IMR-90 (cell line): ENCODE measurements around the gene YTHDF2. TPM values are rescaled to one million over a fixed set of nuclear protein-coding genes. Genes with fewer than 3 reads are reported as not detected.

Source experiments
- ATAC-seq: fragments of 200-7000 bp; cut with Tn5 transposase; 2 replicates; pipeline ENCODE4 v1.9.1; 2020; ENCODE audit warnings: low read depth, mild to moderate bottlenecking, moderate library complexity
- BruUV-seq: library from RNA; stranded (reverse); fragments of 400-500 nt; replicated peaks from 2 replicates; lab custom pipeline; 2021; lab: Mats Ljungman, UMichigan
- CTCF ChIA-PET: fragments of 300-600 bp; formaldehyde crosslinking; extraction: SDS; loops from one replicate; lab custom pipeline; 2021; ENCODE audit warnings: antibody characterized with exemption; lab: Yijun Ruan, JAX
- POLR2A ChIA-PET: fragments of 300-600 bp; sonication (Branson Sonifier 250); formaldehyde crosslinking; loops from one replicate; lab custom pipeline; 2022; ENCODE audit warnings: antibody characterized with exemption; ENCODE audit not compliant: unreplicated experiment; lab: Charles Lee
- DNase-seq: peaks from one replicate; pipeline ENCODE4 v3.0.0; 2013
- H2AFZ ChIP-seq: replicated peaks from 2 replicates; pipeline ENCODE3; 2013; ENCODE audit warnings: low read length, mild to moderate bottlenecking; ENCODE audit not compliant: poor library complexity
- H2AK5ac ChIP-seq: 2 replicates; pipeline ENCODE4 v1.6.1; 2013; ENCODE audit warnings: low read depth, low read length, inconsistent platforms
- H2AK9ac ChIP-seq: replicated peaks from 2 replicates; pipeline ENCODE3; 2013; ENCODE audit warnings: mild to moderate bottlenecking, low read depth, low read length, moderate library complexity; ENCODE audit not compliant: poor library complexity
- H2BK120ac ChIP-seq: 2 replicates; pipeline ENCODE4 v1.6.1; 2013; ENCODE audit warnings: low read depth, low read length, inconsistent platforms
- H2BK15ac ChIP-seq: 3 replicates; pipeline ENCODE4 v1.6.1; 2013; ENCODE audit warnings: low read depth, low read length, inconsistent platforms
- H2BK20ac ChIP-seq: 2 replicates; pipeline ENCODE4 v1.6.1; 2013; ENCODE audit warnings: low read depth, mild to moderate bottlenecking, inconsistent platforms, low read length, moderate library complexity
- H2BK5ac ChIP-seq: 2 replicates; pipeline ENCODE4 v1.6.1; 2013; ENCODE audit warnings: mild to moderate bottlenecking, low read depth, low read length, inconsistent platforms; ENCODE audit not compliant: poor library complexity, severe bottlenecking
- H3K14ac ChIP-seq: replicated peaks from 2 replicates; pipeline ENCODE4 v1.6.1; 2013; ENCODE audit warnings: low read depth, low read length, inconsistent platforms
- H3K18ac ChIP-seq: 2 replicates; pipeline ENCODE4 v1.6.1; 2013; ENCODE audit warnings: low read depth, low read length, control low read depth
- H3K23ac ChIP-seq: 2 replicates; pipeline ENCODE4 v1.6.1; 2013; ENCODE audit warnings: low read depth, low read length, inconsistent platforms
- H3K27ac ChIP-seq: 2 replicates; pipeline ENCODE4 v1.5.1; 2013; ENCODE audit warnings: mild to moderate bottlenecking, control low read depth, low read length; ENCODE audit not compliant: insufficient read depth
- H3K27me3 ChIP-seq: 2 replicates; pipeline ENCODE4 v1.6.1; 2013; ENCODE audit warnings: low read length; ENCODE audit not compliant: control insufficient read depth, insufficient read depth
- H3K36me3 ChIP-seq: 2 replicates; pipeline ENCODE4 v1.6.1; 2013; ENCODE audit warnings: low read length, mixed read lengths; ENCODE audit not compliant: control insufficient read depth, insufficient read depth
- H3K4ac ChIP-seq: 2 replicates; pipeline ENCODE4 v1.6.1; 2013; ENCODE audit warnings: low read depth, low read length, inconsistent platforms
- H3K4me1 ChIP-seq: 2 replicates; pipeline ENCODE4 v1.6.1; 2013; ENCODE audit warnings: low read length, mixed read lengths; ENCODE audit not compliant: control insufficient read depth, insufficient read depth
- H3K4me2 ChIP-seq: 2 replicates; pipeline ENCODE4 v1.6.1; 2013; ENCODE audit warnings: low read depth, mild to moderate bottlenecking, control low read depth, low read length, moderate library complexity
- H3K4me3 ChIP-seq: 2 replicates; pipeline ENCODE4 v1.5.1; 2013; ENCODE audit warnings: low read depth, mild to moderate bottlenecking, control low read depth, low read length, moderate library complexity; ENCODE audit not compliant: insufficient read depth
- H3K56ac ChIP-seq: 2 replicates; pipeline ENCODE4 v1.6.1; 2013; ENCODE audit warnings: low read length, inconsistent platforms; ENCODE audit not compliant: insufficient read depth; ENCODE audit errors: extremely low read depth
- H3K79me1 ChIP-seq, 2 experiments: 2 replicates each; pipeline ENCODE4 v1.6.1; 2013; ENCODE audit warnings: low read length in 2 of 2, inconsistent platforms in 1 of 2, low read depth in 1 of 2
- H3K9ac ChIP-seq: 2 replicates; pipeline ENCODE4 v1.6.1; 2013; ENCODE audit warnings: low read depth, low read length, control low read depth
- H3K9me1 ChIP-seq: 2 replicates; pipeline ENCODE4 v1.6.1; 2013; ENCODE audit warnings: low read length, inconsistent platforms; ENCODE audit not compliant: insufficient read depth
- H3K9me3 ChIP-seq: 2 replicates; pipeline ENCODE4 v1.6.1; 2013; ENCODE audit warnings: low read length; ENCODE audit not compliant: control insufficient read depth, insufficient read depth
- H4K20me1 ChIP-seq: 2 replicates; pipeline ENCODE4 v1.6.1; 2013; ENCODE audit warnings: low read length, inconsistent platforms; ENCODE audit not compliant: insufficient read depth
- H4K5ac ChIP-seq: 2 replicates; pipeline ENCODE4 v1.6.1; 2013; ENCODE audit warnings: mild to moderate bottlenecking, low read depth, low read length, control low read depth
- H4K8ac ChIP-seq, 2 experiments: 2 replicates each; pipeline ENCODE4 v1.6.1; 2013; ENCODE audit warnings: low read depth in 2 of 2, low read length in 2 of 2, control low read depth in 1 of 2, inconsistent platforms in 1 of 2
- H4K91ac ChIP-seq: 2 replicates; pipeline ENCODE4 v1.6.1; 2013; ENCODE audit warnings: low read depth, low read length, inconsistent platforms; ENCODE audit not compliant: insufficient read depth
- BHLHE40 ChIP-seq: fragments of 150-350 bp; IDR thresholded peaks from 2 replicates; pipeline ENCODE4 v1.6.1; 2016; ENCODE audit warnings: mild to moderate bottlenecking, low read depth, low read length
- CEBPB ChIP-seq: IDR thresholded peaks from 2 replicates; pipeline ENCODE4 v1.6.1; 2012; ENCODE audit warnings: low read depth, low read length, improper control_type of control experiment
- CTCF ChIP-seq: conservative IDR thresholded peaks from 2 replicates; pipeline ENCODE4 v1.5.1; 2012; ENCODE audit warnings: mild to moderate bottlenecking, low read depth, low read length, improper control_type of control experiment
- FOS ChIP-seq: fragments of 150-350 bp; IDR thresholded peaks from 2 replicates; pipeline ENCODE4 v1.6.1; 2016; ENCODE audit warnings: low read depth, low read length
- MAZ ChIP-seq: IDR thresholded peaks from 2 replicates; pipeline ENCODE4 v1.6.1; 2012; ENCODE audit warnings: low read depth, mild to moderate bottlenecking, low read length, improper control_type of control experiment, moderate library complexity, borderline replicate concordance
- NFE2L2 ChIP-seq: fragments of 150-350 bp; IDR thresholded peaks from 2 replicates; pipeline ENCODE4 v1.6.1; 2016; ENCODE audit warnings: low read depth, mild to moderate bottlenecking, low read length
- POLR2A ChIP-seq: IDR thresholded peaks from 2 replicates; pipeline ENCODE4 v1.6.1; 2012; ENCODE audit warnings: mild to moderate bottlenecking, low read depth, low read length
- WGBS, 2 experiments: methylation state at CpG; one replicate each; pipeline versions ENCODE4 v1.1.5 to v1.1.7; 2013; ENCODE audit warnings: missing lambda C conversion rate in 2 of 2; ENCODE audit not compliant: insufficient read length in 1 of 2; ENCODE audit errors: extremely low coverage in 2 of 2; 5-methylcytosine and 5-hydroxymethylcytosine counted together
- dilution Hi-C: fragments of 300-500 bp; cut with HindIII; formaldehyde crosslinking; loops from one replicate; pipeline ENCODE4 v1.14.3; 2018; ENCODE audit warnings: low sequenced_read_pairs; ENCODE audit not compliant: unreplicated experiment
- in situ Hi-C: fragments of 300-500 bp; cut with MboI; formaldehyde crosslinking; loops from 3 replicates; pipeline ENCODE4 v1.14.3; 2019; ENCODE audit warnings: low sequenced_read_pairs, inconsistent platforms, mixed read lengths
- intact Hi-C: fragments of 100-400 bp; cut with micrococcal nuclease; formaldehyde crosslinking; loops from 2 replicates; pipeline ENCODE4 v1.10.0; 2022
- polyA plus RNA-seq, 3 experiments: library from polyadenylated mRNA; depleted of rRNA; stranded (reverse); fragments of >200 nt; gene quantifications; 2 replicates each; pipeline ENCODE4 v1.2.3, GENCODE V29; 2012; ENCODE audit warnings: low replicate concordance in 1 of 3
- total RNA-seq: library from RNA; depleted of rRNA; stranded (reverse); fragments of >200 nt; gene quantifications from 2 replicates; pipeline ENCODE4 v1.2.3, GENCODE V29; 2012
- TF ChIP-seq, protein P1 (sequence below): fragments of 150-350 bp; IDR thresholded peaks from 2 replicates; pipeline ENCODE4 v1.6.1; 2017; ENCODE audit warnings: mild to moderate bottlenecking, antibody characterized with exemption, low read length, low read depth

The YTHDF2 gene
- total and polyA plus RNA-seq, 2 of the 4 experiments (the other 2 are of a cell fraction) = 50.0 to 94.3 TPM

DNA sequence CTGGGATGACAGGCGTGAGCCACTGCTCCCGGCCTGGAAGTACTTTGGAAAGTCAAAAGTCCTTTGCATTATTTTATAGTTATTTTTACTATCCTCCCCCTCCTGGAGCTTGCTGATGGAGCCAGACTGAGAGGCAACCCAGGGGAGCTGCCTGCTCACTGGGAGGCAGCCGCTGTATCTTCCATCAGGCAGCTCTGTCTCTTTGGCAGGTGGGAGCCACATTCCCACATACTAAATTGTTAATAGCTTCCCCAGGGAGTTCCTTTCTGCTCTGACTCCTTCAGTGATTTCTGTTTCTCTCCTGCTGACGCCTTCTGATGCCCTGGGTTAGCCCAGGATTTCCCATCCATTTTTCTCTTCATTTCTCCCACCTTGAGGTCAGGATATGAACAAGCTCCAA lies 70.3 kb downstream of the YTHDF2 start:
- Histone ChIP-seq H3K4ac (no peak overlapping the region), H2BK120ac (no peak overlapping the region), H2BK20ac (no peak overlapping the region), H3K9me3 (peaks cover 2% of the 10 kb centered on the region; the same call in 1 of the 2 replicates), H3K14ac (no peak overlapping the region), H3K9me1 (no peaks in the 10 kb centered on the region), H3K79me1 (no peaks in the 10 kb centered on the region), H3K18ac (no peak overlapping the region), H3K23ac (no peak overlapping the region), H3K4me3 (no peak overlapping the region), H3K4me2 (no peak overlapping the region), H4K91ac (no peak overlapping the region), H3K9ac (no peak overlapping the region), H3K27me3 (peaks cover 37% of the 10 kb centered on the region), H2BK5ac (no peak overlapping the region), H4K20me1 (no peaks in the 10 kb centered on the region), H3K36me3 (no peaks in the 10 kb centered on the region), H4K5ac (no peak overlapping the region), H2AK9ac (no peak overlapping the region), H2BK15ac (no peak overlapping the region), H3K56ac (no peak overlapping the region), H2AFZ (no peak overlapping the region), H2AK5ac (no peak overlapping the region), H4K8ac (no peak overlapping the region), H3K27ac (no peak overlapping the region), H3K4me1 (no peaks in the 10 kb centered on the region)
- ChIA-PET POLR2A (no interaction called here), CTCF (interaction anchor here (0.6 kb wide), 1 partner anchor 15 kb away, joined by 5 read pairs; no protein-coding TSS in a partner anchor)
- BruUV-seq = no TSS peak
- in situ Hi-C loops = no loop called here
- no peak for DNase-seq
- dilution Hi-C loops = no loop called here
- TF ChIP-seq POLR2A (no peak), CTCF (no peak), BHLHE40 (no peak), FOS (no peak), MAZ (no peak), CEBPB (no peak), NFE2L2 (no peak)
- TF ChIP-seq, protein P1, sequence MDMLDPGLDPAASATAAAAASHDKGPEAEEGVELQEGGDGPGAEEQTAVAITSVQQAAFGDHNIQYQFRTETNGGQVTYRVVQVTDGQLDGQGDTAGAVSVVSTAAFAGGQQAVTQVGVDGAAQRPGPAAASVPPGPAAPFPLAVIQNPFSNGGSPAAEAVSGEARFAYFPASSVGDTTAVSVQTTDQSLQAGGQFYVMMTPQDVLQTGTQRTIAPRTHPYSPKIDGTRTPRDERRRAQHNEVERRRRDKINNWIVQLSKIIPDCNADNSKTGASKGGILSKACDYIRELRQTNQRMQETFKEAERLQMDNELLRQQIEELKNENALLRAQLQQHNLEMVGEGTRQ = no peak
- intact Hi-C loops = no loop called here
- WGBS, 2 experiments = 60% methylated on average over 1 of the region's 4 CpGs; no CpG with 5 or more reads in 1 of the 2 experiments
- ATAC-seq = no peak
